Gastroesophageal sphincter (tissue), 4 donors: ENCODE data around the gene TSPEAR. TPM values are rescaled to one million over a fixed set of nuclear protein-coding genes. Genes with fewer than 3 reads are reported as not detected.

Experiments
- ATAC-seq: fragments of 150-250 bp; one replicate; pipeline ENCODE4 v1.9.1; 2016; ENCODE audit warnings: mild to moderate bottlenecking, moderate library complexity
- H3K27ac ChIP-seq, 4 donors: fragments of 200-600 bp; sonication (generic) in 3 of 4; 1 replicate in 3 of 4; 2 replicates in 1 of 4; pipeline ENCODE4 v1.5.1; 2016 to 2019
- H3K27me3 ChIP-seq: fragments of 200-600 bp; sonication (generic); one replicate; pipeline ENCODE4 v1.5.1; 2019
- H3K36me3 ChIP-seq, 2 donors: fragments of 200-600 bp; sonication (generic); one replicate each; pipeline ENCODE4 v1.5.1; 2019; ENCODE audit warnings: control low read depth in 1 of 2
- H3K4me1 ChIP-seq, 3 donors: fragments of 200-600 bp; sonication (generic); 1 replicate in 2 of 3; 2 replicates in 1 of 3; pipeline ENCODE4 v1.5.1; 2016 to 2019; ENCODE audit warnings: control low read depth in 2 of 3
- H3K4me3 ChIP-seq, 2 donors: fragments of 200-600 bp; sonication (generic); one replicate each; pipeline ENCODE4 v1.5.1; 2019; ENCODE audit warnings: mild to moderate bottlenecking in 1 of 2, moderate library complexity in 1 of 2
- H3K9me3 ChIP-seq, 3 donors: fragments of 200-600 bp; sonication (generic); one replicate each; pipeline ENCODE4 v1.5.1; 2017 to 2019; ENCODE audit warnings: control low read depth in 2 of 3
- CTCF ChIP-seq, 4 experiments: fragments of 200-600 bp in 2 of 4; fragments of 450-650 bp in 2 of 4; sonication (generic) in 1 of 4; IDR thresholded peaks; one replicate each; pipeline ENCODE4 v1.5.1; 2017 to 2019; ENCODE audit warnings: antibody characterized with exemption in 4 of 4, mild to moderate bottlenecking in 2 of 4, moderate library complexity in 2 of 4
- EP300 ChIP-seq: sonication (generic); formaldehyde crosslinking; IDR thresholded peaks from one replicate; pipeline ENCODE4 v1.6.1; 2017; ENCODE audit warnings: antibody characterized with exemption, mild to moderate bottlenecking
- POLR2A ChIP-seq, 2 donors: fragments of 450-650 bp; IDR thresholded peaks; one replicate each; pipeline ENCODE4 v1.6.1; 2017; ENCODE audit warnings: antibody characterized with exemption in 2 of 2, mild to moderate bottlenecking in 2 of 2, moderate library complexity in 1 of 2
- POLR2AphosphoS5 ChIP-seq: sonication (generic); formaldehyde crosslinking; IDR thresholded peaks from one replicate; pipeline ENCODE4 v1.6.1; 2017; ENCODE audit warnings: antibody characterized with exemption
- WGBS, 2 donors: methylation state at CpG; one replicate each; pipeline ENCODE4 v1.1.5; 2018; ENCODE audit warnings: low coverage in 1 of 2; 5-methylcytosine and 5-hydroxymethylcytosine counted together
- total RNA-seq, 4 donors: library from RNA; depleted of rRNA; stranded (reverse); fragments of >200 nt; gene quantifications; one replicate each; pipeline ENCODE4 v1.1.0, GENCODE V29; 2016

The TSPEAR gene
- total RNA-seq, 4 donors from 2014 or later: not detected

- no peak for TF ChIP-seq CTCF (IDR thresholded peaks at IDR 0.05)
- no peak for TF ChIP-seq POLR2A (IDR thresholded peaks at IDR 0.05)
- no peak for ATAC-seq
- 39 to 43% methylated on average over 2 to 11 of the region's 14 CpGs for WGBS, 2 donors
Measured at GRCh38 chr21:44653123-44653522, 58.2 kb downstream of the TSPEAR start.

DNA sequence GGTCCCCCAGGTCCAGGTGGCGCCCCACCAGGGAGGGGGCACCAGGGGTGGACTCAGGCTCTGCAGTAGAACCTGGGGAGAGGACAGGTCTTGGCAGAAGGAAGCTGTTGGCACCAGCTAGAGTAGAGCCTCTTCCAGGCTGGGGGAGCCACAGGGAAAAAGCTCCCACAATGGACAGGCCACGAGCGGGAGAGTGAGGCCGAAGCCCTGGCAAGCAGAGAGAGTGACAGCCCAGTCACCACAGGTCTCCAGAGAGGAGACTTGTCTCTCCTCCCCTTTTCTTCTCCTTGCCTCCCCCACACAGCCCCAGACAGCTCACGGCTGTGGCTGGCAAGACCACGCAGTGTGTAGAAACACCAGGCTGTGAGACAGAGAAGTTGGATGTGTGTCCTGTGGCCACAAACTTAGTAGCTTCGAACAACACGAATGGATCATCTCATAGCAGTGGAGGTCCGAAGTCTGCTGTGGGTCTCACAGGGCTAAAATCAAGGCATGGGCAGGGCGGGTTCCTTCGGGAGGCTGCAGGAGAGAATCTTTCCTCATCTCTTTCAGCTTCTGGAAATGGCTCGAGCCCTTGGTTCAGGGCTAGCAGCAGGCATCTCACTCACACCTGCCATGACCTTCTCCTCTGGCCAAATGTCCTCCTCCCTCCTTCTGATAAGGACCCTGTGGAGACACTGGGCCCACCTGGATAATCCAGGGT lies 60.2 kb downstream of the TSPEAR start:
- Histone ChIP-seq H3K9me3 (no peaks in the 10 kb centered on the region), H3K27ac (no peak overlapping the region), H3K36me3 (no peaks in the 10 kb centered on the region), H3K27me3 (peaks cover 55% of the 10 kb centered on the region), H3K4me3 (no peak overlapping the region), H3K4me1 (no peaks in the 10 kb centered on the region)
- no peak for ATAC-seq
- TF ChIP-seq EP300: no peak
- TF ChIP-seq CTCF (IDR thresholded peaks at IDR 0.05): no peak
- TF ChIP-seq POLR2AphosphoS5: no peak
- no peak for TF ChIP-seq POLR2A (IDR thresholded peaks at IDR 0.05)
- WGBS, 2 donors: 61 to 100% methylated on average over 2 to 3 of the region's 12 CpGs

More at GRCh38 chr21:44653123-44653522, 58.2 kb downstream of the TSPEAR start:
- no peak overlapping the region for H3K4me3 ChIP-seq
- H3K9me3 ChIP-seq: peaks cover 0 to 10% (median 0%) of the 10 kb centered on the region in 3 donors
- H3K27ac ChIP-seq: no peak overlapping the region
- H3K4me1 ChIP-seq: no peaks in the 10 kb centered on the region
- no peaks in the 10 kb centered on the region for H3K36me3 ChIP-seq
- H3K27me3 ChIP-seq: peaks cover 49% of the 10 kb centered on the region

GRCh38 chr21:44650265-44650972 lies 61.0 kb downstream of the TSPEAR start:
- ATAC-seq: no peak
- peaks cover 0 to 4% (median 0%) of the 10 kb centered on the region in 3 donors for H3K9me3 ChIP-seq
- H3K4me3 ChIP-seq: no peak overlapping the region
- no peak overlapping the region for H3K27ac ChIP-seq
- H3K36me3 ChIP-seq: no peaks in the 10 kb centered on the region
- H3K4me1 ChIP-seq: no peaks in the 10 kb centered on the region
- 88 to 90% methylated on average over 9 to 12 of the region's 20 CpGs for WGBS, 2 donors
- H3K27me3 ChIP-seq: peaks cover 56% of the 10 kb centered on the region
- no peak for TF ChIP-seq POLR2AphosphoS5

DNA sequence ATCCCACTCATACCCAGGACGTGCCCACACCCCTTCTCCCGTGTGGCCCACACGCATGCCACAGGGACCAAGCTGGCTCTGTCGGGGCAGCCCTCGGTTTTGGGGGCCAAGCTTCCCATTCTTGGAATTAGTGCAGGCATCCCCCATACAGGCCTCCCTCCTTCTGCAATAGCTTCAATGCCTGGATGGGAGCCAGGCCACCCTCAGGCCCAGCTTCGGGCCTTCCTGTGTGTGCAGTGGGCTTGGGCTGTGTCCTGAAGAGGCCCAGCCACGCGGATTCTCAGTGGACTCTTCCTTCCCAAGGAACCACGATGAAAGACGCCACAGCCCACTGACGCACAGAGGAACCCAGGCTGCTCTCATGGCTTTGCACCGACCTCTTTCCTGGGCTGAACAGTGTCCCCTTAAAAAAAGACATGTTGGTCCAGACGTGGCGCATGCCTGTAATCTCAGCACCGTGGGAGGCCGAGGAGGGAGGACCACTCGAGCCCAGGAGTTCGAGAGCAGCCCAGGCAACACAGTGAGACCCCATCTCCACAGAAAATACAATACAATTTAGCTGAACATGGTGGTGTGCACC lies 61.8 kb downstream of the TSPEAR start:
- H3K4me3 ChIP-seq: no peak overlapping the region
- H3K27me3 ChIP-seq: peaks cover 54% of the 10 kb centered on the region
- no peaks in the 10 kb centered on the region for H3K36me3 ChIP-seq
- peaks cover 0 to 12% (median 0%) of the 10 kb centered on the region in 3 donors for H3K9me3 ChIP-seq
- no peak for ATAC-seq
- TF ChIP-seq POLR2AphosphoS5: no peak
- TF ChIP-seq CTCF (IDR thresholded peaks at IDR 0.05): no peak
- TF ChIP-seq POLR2A (IDR thresholded peaks at IDR 0.05): no peak
- no peak for TF ChIP-seq EP300
- no peak overlapping the region for H3K27ac ChIP-seq
- H3K4me1 ChIP-seq: no peaks in the 10 kb centered on the region
- WGBS, 2 donors: 66 to 81% methylated on average over 3 to 8 of the region's 18 CpGs

GRCh38 chr21:44648557-44649311 lies 62.6 kb downstream of the TSPEAR start:
- Histone ChIP-seq H3K27ac (no peak overlapping the region), H3K4me1 (no peaks in the 10 kb centered on the region), H3K27me3 (peaks cover 50% of the 10 kb centered on the region), H3K36me3 (no peaks in the 10 kb centered on the region), H3K4me3 (no peak overlapping the region), H3K9me3 (peaks cover 0 to 21% (median 0%) of the 10 kb centered on the region in 3 donors)
- whole genome bisulfite sequencing, 2 donors: 70 to 75% methylated on average over 2 to 4 of the region's 33 CpGs
- no peak for ATAC-seq
- no peak for TF ChIP-seq POLR2AphosphoS5
- no peak for TF ChIP-seq EP300
- no peak for TF ChIP-seq CTCF (IDR thresholded peaks at IDR 0.05)
- TF ChIP-seq POLR2A (IDR thresholded peaks at IDR 0.05): no peak
